Keratinocyte (primary cell): ENCODE measurements around the gene MMP2.

ENCODE experiments used
- EZH2 ChIP-seq: IDR thresholded peaks from one replicate; pipeline ENCODE4 v1.6.1; 2012; ENCODE audit warnings: inconsistent platforms, mild to moderate bottlenecking, low read length, moderate library complexity
- TF ChIP-seq, protein P1 (sequence below), 3 experiments: IDR thresholded peaks in 1 of 3; conservative IDR thresholded peaks in 1 of 3; optimal IDR thresholded peaks in 1 of 3; 2 replicates in 2 of 3; 3 replicates in 1 of 3; pipeline versions ENCODE3 to v1.5.1; 2011; ENCODE audit warnings: low read length in 3 of 3, mild to moderate bottlenecking in 3 of 3, moderate library complexity in 2 of 3, control low read depth in 1 of 3, inconsistent platforms in 1 of 3; ENCODE audit not compliant: insufficient read depth in 2 of 3; ENCODE audit errors: extremely low read depth in 1 of 3

DNA sequence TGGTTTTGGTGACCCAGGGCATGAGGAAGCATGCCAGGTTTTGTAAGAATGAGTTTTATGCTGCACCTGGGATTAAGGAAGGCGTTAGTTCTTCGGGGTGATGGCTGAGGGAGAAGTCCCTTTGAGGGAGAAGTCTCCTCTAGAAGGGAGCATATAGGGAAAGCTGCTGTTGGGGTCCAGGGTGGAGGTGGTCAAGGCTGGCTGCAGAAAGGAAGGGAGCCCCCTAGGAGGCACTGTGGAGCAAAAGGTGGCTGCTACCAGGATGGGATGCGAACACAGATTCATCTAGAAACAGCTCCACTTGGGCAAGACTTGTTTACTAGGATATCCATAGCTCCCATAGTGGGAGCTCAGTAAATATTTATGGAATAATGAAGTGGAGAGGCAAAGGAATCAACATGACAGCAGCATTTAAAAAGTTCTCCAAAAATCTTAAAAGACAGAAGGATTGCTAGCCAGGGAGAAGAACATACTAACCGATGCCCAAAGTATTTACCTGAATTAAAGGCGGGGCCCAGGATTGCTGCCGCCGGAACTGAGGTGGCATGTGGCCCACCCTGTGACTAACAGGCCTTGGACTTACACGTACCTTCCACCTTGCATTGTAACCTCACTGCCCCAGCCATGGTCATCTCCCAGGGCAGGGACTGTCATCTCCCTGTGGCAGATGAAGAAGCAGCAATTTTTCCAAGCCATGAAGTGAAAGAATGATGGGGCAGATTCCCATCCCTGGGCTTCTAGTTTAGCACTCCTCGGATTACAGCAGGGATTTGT is 22.7 kb downstream of the MMP2 start:
- TF ChIP-seq, protein P1, sequence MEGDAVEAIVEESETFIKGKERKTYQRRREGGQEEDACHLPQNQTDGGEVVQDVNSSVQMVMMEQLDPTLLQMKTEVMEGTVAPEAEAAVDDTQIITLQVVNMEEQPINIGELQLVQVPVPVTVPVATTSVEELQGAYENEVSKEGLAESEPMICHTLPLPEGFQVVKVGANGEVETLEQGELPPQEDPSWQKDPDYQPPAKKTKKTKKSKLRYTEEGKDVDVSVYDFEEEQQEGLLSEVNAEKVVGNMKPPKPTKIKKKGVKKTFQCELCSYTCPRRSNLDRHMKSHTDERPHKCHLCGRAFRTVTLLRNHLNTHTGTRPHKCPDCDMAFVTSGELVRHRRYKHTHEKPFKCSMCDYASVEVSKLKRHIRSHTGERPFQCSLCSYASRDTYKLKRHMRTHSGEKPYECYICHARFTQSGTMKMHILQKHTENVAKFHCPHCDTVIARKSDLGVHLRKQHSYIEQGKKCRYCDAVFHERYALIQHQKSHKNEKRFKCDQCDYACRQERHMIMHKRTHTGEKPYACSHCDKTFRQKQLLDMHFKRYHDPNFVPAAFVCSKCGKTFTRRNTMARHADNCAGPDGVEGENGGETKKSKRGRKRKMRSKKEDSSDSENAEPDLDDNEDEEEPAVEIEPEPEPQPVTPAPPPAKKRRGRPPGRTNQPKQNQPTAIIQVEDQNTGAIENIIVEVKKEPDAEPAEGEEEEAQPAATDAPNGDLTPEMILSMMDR (optimal IDR thresholded peaks at IDR 0.05 in 1 of 3, IDR thresholded peaks at IDR 0.05 in 1 of 3, conservative IDR thresholded peaks at IDR 0.05 in 1 of 3; ENCODE audit: extremely low read depth in 1 of 3, insufficient read depth in 2 of 3, low read length in 3 of 3): peak; percentile 25 to 53 (median 37)
- TF ChIP-seq EZH2: no peak
